GM13976 (cell line): ENCODE results near the gene PDHX.

Experiments
- DNase-seq: peaks from one replicate; pipeline ENCODE4 v3.0.0; 2012; ENCODE audit warnings: low spot score
- CTCF ChIP-seq: IDR thresholded peaks from 2 replicates; pipeline ENCODE4 v1.5.1; 2012; ENCODE audit warnings: borderline replicate concordance, mild to moderate bottlenecking; ENCODE audit not compliant: insufficient read depth; ENCODE audit errors: extremely low read depth, missing control alignments, control extremely low read depth
- in situ Hi-C: fragments of 300-500 bp; cut with MboI; formaldehyde crosslinking; loops from one replicate; pipeline ENCODE4 v1.12.0; 2022; ENCODE audit warnings: low sequenced_read_pairs, mixed read lengths, inconsistent platforms; ENCODE audit not compliant: unreplicated experiment

Gene PDHX

GRCh38 chr11:34944692-34945091 lies 28.3 kb downstream of the PDHX start:
- no peak for TF ChIP-seq CTCF
- in situ Hi-C loops, result no loop called here
- no peak for DNase-seq

- in situ Hi-C loops, result no loop called here
- DNase-seq, result no peak
- TF ChIP-seq CTCF, result no peak
These were observed 32.3 kb downstream of the PDHX start for GRCh38 chr11:34948696-34949095.

- TF ChIP-seq CTCF, result no peak
- DNase-seq, result no peak
- in situ Hi-C loops, result no loop called here
These were observed 37.5 kb downstream of the PDHX start for GRCh38 chr11:34953955-34954354.

GRCh38 chr11:34957206-34957605 lies 40.8 kb downstream of the PDHX start:
- DNase-seq, result no peak
- no peak for TF ChIP-seq CTCF
- in situ Hi-C loops, result no loop called here

GRCh38 chr11:34957606-34958005 lies 41.2 kb downstream of the PDHX start:
- TF ChIP-seq CTCF, result no peak
- DNase-seq, result no peak
- in situ Hi-C loops, result no loop called here

- DNase-seq, result no peak
- in situ Hi-C loops, result no loop called here
- no peak for TF ChIP-seq CTCF
These were observed 43.4 kb downstream of the PDHX start for GRCh38 chr11:34959770-34960169.

GRCh38 chr11:34960277-34960676 lies 43.9 kb downstream of the PDHX start:
- no peak for DNase-seq
- no peak for TF ChIP-seq CTCF
- in situ Hi-C loops, result no loop called here
